Loucy (cell line): ENCODE results near the gene SORCS1.

Experiments
- H2AFZ ChIP-seq: fragments of 200-600 bp; sonication (generic); 2 replicates; pipeline ENCODE4 v1.6.0; 2016; ENCODE audit warnings: antibody characterized with exemption, mild to moderate bottlenecking, low read length, moderate library complexity
- H3F3A ChIP-seq: fragments of 200-600 bp; 2 replicates; pipeline ENCODE4 v1.6.0; 2016; ENCODE audit warnings: antibody characterized with exemption, low read depth, mild to moderate bottlenecking
- H3K27me3 ChIP-seq: fragments of 200-600 bp; sonication (generic); 2 replicates; pipeline ENCODE4 v1.6.1; 2014; ENCODE audit warnings: low read length, mild to moderate bottlenecking; ENCODE audit not compliant: insufficient read depth, poor library complexity, severe bottlenecking
- H3K36me3 ChIP-seq: fragments of 200-600 bp; sonication (generic); 2 replicates; pipeline ENCODE4 v1.6.1; 2016; ENCODE audit warnings: low read length; ENCODE audit not compliant: insufficient read depth
- H3K4me1 ChIP-seq: fragments of 200-600 bp; sonication (generic); 2 replicates; pipeline ENCODE4 v1.5.1; 2014; ENCODE audit warnings: low read length, mild to moderate bottlenecking; ENCODE audit not compliant: insufficient read depth, poor library complexity, severe bottlenecking
- H3K4me2 ChIP-seq: fragments of 200-600 bp; sonication (generic); 2 replicates; pipeline ENCODE4 v1.6.0; 2014; ENCODE audit warnings: antibody characterized with exemption, low read length, low read depth, mild to moderate bottlenecking; ENCODE audit not compliant: poor library complexity, severe bottlenecking
- H3K4me3 ChIP-seq: fragments of 200-600 bp; sonication (generic); 2 replicates; pipeline ENCODE4 v1.5.1; 2014; ENCODE audit warnings: low read length, mild to moderate bottlenecking, mixed read lengths; ENCODE audit not compliant: poor library complexity, severe bottlenecking
- H3K79me2 ChIP-seq: fragments of 200-600 bp; sonication (generic); 2 replicates; pipeline ENCODE4 v1.6.1; 2014; ENCODE audit warnings: low read length; ENCODE audit not compliant: insufficient read depth
- H3K9ac ChIP-seq: fragments of 200-600 bp; sonication (generic); 2 replicates; pipeline ENCODE4 v1.6.0; 2014; ENCODE audit warnings: mild to moderate bottlenecking, low read depth, low read length, moderate library complexity; ENCODE audit not compliant: poor library complexity, severe bottlenecking
- H3K9me2 ChIP-seq: fragments of 200-600 bp; sonication (generic); replicated peaks from 2 replicates; pipeline ENCODE4 v1.6.1; 2016; ENCODE audit warnings: low read depth, low read length, mixed read lengths
- H3K9me3 ChIP-seq: fragments of 200-600 bp; sonication (generic); 2 replicates; pipeline ENCODE4 v1.6.1; 2014; ENCODE audit warnings: mild to moderate bottlenecking, antibody characterized with exemption, low read length, low read depth; ENCODE audit not compliant: insufficient read depth
- H4K20me1 ChIP-seq: fragments of 200-600 bp; sonication (generic); 2 replicates; pipeline ENCODE4 v1.6.0; 2014; ENCODE audit warnings: antibody characterized with exemption, low read length, mild to moderate bottlenecking; ENCODE audit not compliant: insufficient read depth, poor library complexity, severe bottlenecking
- EZH2phosphoT487 ChIP-seq: fragments of 200-600 bp; IDR thresholded peaks from 2 replicates; pipeline ENCODE4 v1.6.1; 2018; ENCODE audit warnings: antibody characterized with exemption, mild to moderate bottlenecking, moderate library complexity, borderline replicate concordance
- TF ChIP-seq, protein P1 (sequence below): fragments of 200-600 bp; sonication (generic); conservative IDR thresholded peaks from 2 replicates; pipeline ENCODE4 v1.5.1; 2014; ENCODE audit warnings: mild to moderate bottlenecking, antibody characterized with exemption, low read length

The SORCS1 gene

GRCh38 chr10:106631016-106631702, 533.3 kb downstream of the SORCS1 start:
- H2AFZ ChIP-seq = no peak overlapping the region
- H3K27me3 ChIP-seq = no peaks in the 10 kb centered on the region
- H3K9ac ChIP-seq = no peak overlapping the region
- no peak overlapping the region for H3K4me3 ChIP-seq
- no peaks in the 10 kb centered on the region for H4K20me1 ChIP-seq
- no peaks in the 10 kb centered on the region for H3K9me2 ChIP-seq
- H3K9me3 ChIP-seq = no peaks in the 10 kb centered on the region
- TF ChIP-seq EZH2phosphoT487 = no peak
- TF ChIP-seq, protein P1, sequence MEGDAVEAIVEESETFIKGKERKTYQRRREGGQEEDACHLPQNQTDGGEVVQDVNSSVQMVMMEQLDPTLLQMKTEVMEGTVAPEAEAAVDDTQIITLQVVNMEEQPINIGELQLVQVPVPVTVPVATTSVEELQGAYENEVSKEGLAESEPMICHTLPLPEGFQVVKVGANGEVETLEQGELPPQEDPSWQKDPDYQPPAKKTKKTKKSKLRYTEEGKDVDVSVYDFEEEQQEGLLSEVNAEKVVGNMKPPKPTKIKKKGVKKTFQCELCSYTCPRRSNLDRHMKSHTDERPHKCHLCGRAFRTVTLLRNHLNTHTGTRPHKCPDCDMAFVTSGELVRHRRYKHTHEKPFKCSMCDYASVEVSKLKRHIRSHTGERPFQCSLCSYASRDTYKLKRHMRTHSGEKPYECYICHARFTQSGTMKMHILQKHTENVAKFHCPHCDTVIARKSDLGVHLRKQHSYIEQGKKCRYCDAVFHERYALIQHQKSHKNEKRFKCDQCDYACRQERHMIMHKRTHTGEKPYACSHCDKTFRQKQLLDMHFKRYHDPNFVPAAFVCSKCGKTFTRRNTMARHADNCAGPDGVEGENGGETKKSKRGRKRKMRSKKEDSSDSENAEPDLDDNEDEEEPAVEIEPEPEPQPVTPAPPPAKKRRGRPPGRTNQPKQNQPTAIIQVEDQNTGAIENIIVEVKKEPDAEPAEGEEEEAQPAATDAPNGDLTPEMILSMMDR = no peak
- no peaks in the 10 kb centered on the region for H3K36me3 ChIP-seq
- H3K79me2 ChIP-seq = no peaks in the 10 kb centered on the region
- no peaks in the 10 kb centered on the region for H3F3A ChIP-seq
- H3K4me1 ChIP-seq = no peaks in the 10 kb centered on the region
- H3K4me2 ChIP-seq = no peak overlapping the region

DNA sequence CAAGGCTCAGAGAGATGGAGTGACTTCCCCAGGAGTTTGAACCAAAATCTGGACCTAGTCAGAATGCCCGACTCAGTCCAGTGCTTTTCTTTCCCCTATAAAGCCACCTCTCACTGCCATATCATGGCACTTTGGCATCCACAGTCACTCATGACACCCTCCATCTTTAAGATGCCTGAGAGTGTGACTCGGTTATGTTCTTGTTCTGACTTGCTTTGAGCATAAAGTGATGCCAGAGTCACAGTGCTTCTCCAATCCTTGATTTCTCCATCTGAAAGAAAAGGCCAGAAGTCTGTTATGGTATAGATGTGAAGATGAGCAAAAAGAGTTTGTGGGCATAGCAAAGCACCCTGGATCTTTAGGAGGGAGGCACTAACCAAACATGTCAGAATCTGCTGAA, 538.1 kb downstream of the SORCS1 start:
- no peaks in the 10 kb centered on the region for H4K20me1 ChIP-seq
- H3K36me3 ChIP-seq = no peaks in the 10 kb centered on the region
- no peaks in the 10 kb centered on the region for H3K4me1 ChIP-seq
- H3K4me2 ChIP-seq = no peak overlapping the region
- no peak overlapping the region for H3K9ac ChIP-seq
- H3F3A ChIP-seq = no peaks in the 10 kb centered on the region
- no peak overlapping the region for H3K4me3 ChIP-seq
- H3K79me2 ChIP-seq = no peaks in the 10 kb centered on the region
- no peaks in the 10 kb centered on the region for H3K9me3 ChIP-seq
- H2AFZ ChIP-seq = no peak overlapping the region
- TF ChIP-seq, protein P1 = no peak
- TF ChIP-seq EZH2phosphoT487 = no peak
- no peaks in the 10 kb centered on the region for H3K9me2 ChIP-seq
- no peaks in the 10 kb centered on the region for H3K27me3 ChIP-seq

GRCh38 chr10:106625751-106626150, 538.8 kb downstream of the SORCS1 start:
- H3K9ac ChIP-seq = no peak overlapping the region
- H3K4me2 ChIP-seq = no peak overlapping the region
- no peaks in the 10 kb centered on the region for H3K79me2 ChIP-seq
- no peak overlapping the region for H2AFZ ChIP-seq
- H4K20me1 ChIP-seq = no peaks in the 10 kb centered on the region
- no peaks in the 10 kb centered on the region for H3K9me2 ChIP-seq
- TF ChIP-seq EZH2phosphoT487 = no peak
- TF ChIP-seq, protein P1 = no peak
- no peaks in the 10 kb centered on the region for H3F3A ChIP-seq
- H3K9me3 ChIP-seq = no peaks in the 10 kb centered on the region
- H3K4me3 ChIP-seq = no peak overlapping the region
- H3K27me3 ChIP-seq = no peaks in the 10 kb centered on the region
- H3K36me3 ChIP-seq = no peaks in the 10 kb centered on the region
- no peaks in the 10 kb centered on the region for H3K4me1 ChIP-seq
